Ascending aorta (tissue), 2 donors: ENCODE data around the gene SLC48A1. TPM values are rescaled to one million over a fixed set of nuclear protein-coding genes. Genes with fewer than 3 reads are reported as not detected.
A peak's percentile ranks its signal among the peaks of the same experiment; 100 is the strongest.

Source experiments
- DNase-seq, 2 donors: peaks; one replicate each; pipeline ENCODE4 v3.0.0-alpha.2; 2019; ENCODE audit warnings: low spot score in 2 of 2
- H3K27ac ChIP-seq, 2 donors: fragments of 200-600 bp; sonication (generic); one replicate each; pipeline ENCODE4 v1.5.1; 2016 to 2017; ENCODE audit warnings: mild to moderate bottlenecking in 1 of 2
- H3K27me3 ChIP-seq: fragments of 200-600 bp; sonication (generic); one replicate; pipeline ENCODE4 v1.5.1; 2017
- H3K36me3 ChIP-seq, 2 donors: fragments of 200-600 bp; sonication (generic); one replicate each; pipeline ENCODE4 v1.5.1; 2016
- H3K4me1 ChIP-seq, 2 donors: fragments of 200-600 bp; sonication (generic); one replicate each; pipeline ENCODE4 v1.5.1; 2016 to 2017; ENCODE audit warnings: mild to moderate bottlenecking in 1 of 2
- H3K4me3 ChIP-seq, 2 donors: fragments of 200-600 bp; sonication (generic); one replicate each; pipeline ENCODE4 v1.5.1; 2016 to 2017; ENCODE audit warnings: mild to moderate bottlenecking in 1 of 2
- H3K9me3 ChIP-seq, 2 donors: fragments of 200-600 bp; sonication (generic); one replicate each; pipeline ENCODE4 v1.5.1; 2016
- CTCF ChIP-seq, 3 experiments: fragments of 200-600 bp in 2 of 3; fragments of 450-650 bp in 1 of 3; sonication (generic) in 2 of 3; IDR thresholded peaks; one replicate each; pipeline ENCODE4 v1.5.1; 2016 to 2019; ENCODE audit warnings: antibody characterized with exemption in 3 of 3, mild to moderate bottlenecking in 1 of 3, moderate library complexity in 1 of 3
- intact Hi-C: fragments of 100-400 bp; cut with DNase I; formaldehyde crosslinking; loops from one replicate; pipeline ENCODE4 v1.15.1; 2023
- total RNA-seq: library from RNA; depleted of rRNA; stranded (reverse); fragments of >200 nt; gene quantifications from one replicate; pipeline ENCODE4 v1.1.0, GENCODE V29; 2016

Gene SLC48A1
- 144 TPM for total RNA-seq

DNA sequence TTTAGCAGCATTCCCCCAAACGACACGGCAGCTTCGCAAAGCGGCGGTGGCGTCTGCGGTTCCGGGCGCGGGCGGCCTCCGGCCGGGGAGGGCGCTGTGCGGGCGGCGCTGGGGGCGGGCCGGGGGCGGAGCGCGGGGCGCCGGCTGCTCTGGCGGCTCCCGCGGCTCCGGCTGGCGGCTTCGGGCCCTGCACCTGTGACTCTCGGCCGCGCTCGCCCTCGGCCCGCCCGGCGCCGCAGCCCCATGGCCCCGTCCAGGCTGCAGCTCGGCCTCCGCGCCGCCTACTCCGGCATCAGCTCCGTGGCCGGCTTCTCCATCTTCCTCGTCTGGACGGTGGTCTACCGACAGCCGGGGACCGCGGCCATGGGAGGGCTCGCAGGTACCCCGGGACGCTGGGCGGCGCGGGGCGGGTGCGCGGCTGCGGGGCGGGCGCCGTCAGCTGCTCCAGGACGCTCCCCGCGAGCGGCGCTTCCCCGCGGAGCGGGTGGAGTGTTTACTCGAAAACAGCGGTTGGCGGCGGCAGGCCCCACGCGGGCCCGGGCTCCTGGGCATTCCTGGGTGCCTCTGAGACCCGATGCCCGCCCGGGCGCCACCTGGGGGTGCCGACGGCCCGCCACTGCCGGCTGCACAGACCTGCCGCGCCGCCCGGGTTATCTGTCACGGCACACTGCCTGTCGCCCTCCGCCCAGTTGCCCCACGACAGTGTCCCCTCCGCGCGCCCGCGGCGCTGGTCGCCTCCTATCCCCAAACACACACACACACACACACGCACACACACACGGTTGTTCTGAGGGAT, at the start of gene SLC48A1:
TSS of gene SLC48A1 (plus strand) at position 177 of the 796 bp plus-strand sequence. CDS start at position 244, 67 bp downstream.
- no peaks in the 10 kb centered on the region for H3K27me3 ChIP-seq
- intact Hi-C loops, result loop anchor here (1.0 kb wide), 1 partner anchor 20 kb away; no protein-coding TSS in a partner anchor
- no peaks in the 10 kb centered on the region for H3K9me3 ChIP-seq
- peak within 1 kb of the TSS; percentile 76 to 89 for H3K27ac ChIP-seq
- peak within 1 kb of the TSS; percentile 93 to 98 for H3K4me3 ChIP-seq
- DNase-seq, result peak in 1 of 2 donors; percentile 81
- TF ChIP-seq CTCF (IDR thresholded peaks at IDR 0.05), result peak in 2 of 3 experiments; percentile 32 to 42
- no peaks in the 10 kb centered on the region for H3K36me3 ChIP-seq
- H3K4me1 ChIP-seq, result peaks cover 34 to 47% of the 10 kb centered on the region in 2 donors

DNA sequence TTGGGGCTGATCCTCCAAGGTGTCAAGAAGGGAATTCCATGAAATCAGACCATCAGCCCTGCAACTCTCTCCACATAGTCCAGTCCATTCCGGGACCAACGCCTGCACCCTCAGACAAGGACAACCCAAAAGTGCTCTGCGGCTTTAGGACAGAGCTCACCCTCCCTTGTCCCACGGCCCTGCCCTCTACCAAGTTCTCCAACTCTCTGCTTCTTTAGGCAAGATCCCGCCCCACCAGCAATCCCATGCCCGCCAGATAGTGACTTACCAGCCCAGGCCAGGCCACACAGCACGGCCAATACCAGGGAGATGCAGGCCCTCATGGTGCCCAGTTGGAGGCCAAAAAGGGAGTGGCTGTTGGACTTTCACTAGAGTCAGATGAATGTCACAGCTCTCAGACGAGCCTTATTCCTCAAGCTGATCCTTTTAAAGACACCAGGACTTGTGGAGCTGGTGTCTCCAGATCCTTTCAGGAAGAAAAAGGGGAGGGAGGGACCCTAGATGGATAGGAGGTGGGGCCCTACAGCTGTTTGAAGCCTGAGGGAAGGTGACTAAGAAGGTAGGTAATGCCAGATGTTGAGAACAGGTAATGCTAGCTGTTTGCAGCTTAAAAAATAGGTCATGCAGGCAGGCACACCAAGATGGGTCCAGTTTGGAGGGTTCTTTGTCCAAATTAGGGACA, 47.8 kb upstream of the SLC48A1 start, which contains the start of gene ENDOU:
TSS of gene ENDOU (minus strand) at position 400 of the 682 bp plus-strand sequence. CDS start at position 323, 77 bp downstream.
- no peak for TF ChIP-seq CTCF (IDR thresholded peaks at IDR 0.05)
- DNase-seq, result no peak
- no peak within 1 kb of the TSS for H3K4me3 ChIP-seq
- no peaks in the 10 kb centered on the region for H3K9me3 ChIP-seq
- no peaks in the 10 kb centered on the region for H3K36me3 ChIP-seq
- peaks cover 0 to 9% of the 10 kb centered on the region in 2 donors for H3K4me1 ChIP-seq
- no peak within 1 kb of the TSS for H3K27ac ChIP-seq
- H3K27me3 ChIP-seq, result no peaks in the 10 kb centered on the region
- intact Hi-C loops, result no loop called here

DNA sequence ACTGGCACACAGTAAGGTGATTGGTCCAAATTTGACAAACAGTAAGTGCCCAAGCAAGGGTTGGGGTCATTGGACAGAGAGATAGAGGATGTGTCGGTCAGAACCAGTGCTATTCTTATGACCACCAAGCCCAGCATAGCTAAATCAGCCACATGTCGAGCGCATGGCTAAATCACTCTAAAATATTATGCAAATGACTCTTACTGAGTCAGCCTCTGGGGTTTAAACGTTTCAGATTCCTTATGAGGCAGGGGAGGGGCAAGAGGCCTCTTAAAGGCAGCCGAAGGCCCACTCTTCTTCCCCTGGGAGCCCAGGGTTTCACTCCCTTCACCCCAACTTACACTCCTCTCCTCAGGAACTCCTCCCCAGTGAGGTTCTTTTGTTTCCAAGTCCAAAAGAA, 47.1 kb upstream of the SLC48A1 start:
- TF ChIP-seq CTCF (IDR thresholded peaks at IDR 0.05), result no peak
- Histone ChIP-seq H3K9me3 (no peaks in the 10 kb centered on the region), H3K36me3 (no peaks in the 10 kb centered on the region), H3K27ac (no peak overlapping the region), H3K4me1 (peaks cover 0 to 9% of the 10 kb centered on the region in 2 donors), H3K27me3 (no peaks in the 10 kb centered on the region), H3K4me3 (no peak overlapping the region)
- no peak for DNase-seq
- intact Hi-C loops, result no loop called here

DNA sequence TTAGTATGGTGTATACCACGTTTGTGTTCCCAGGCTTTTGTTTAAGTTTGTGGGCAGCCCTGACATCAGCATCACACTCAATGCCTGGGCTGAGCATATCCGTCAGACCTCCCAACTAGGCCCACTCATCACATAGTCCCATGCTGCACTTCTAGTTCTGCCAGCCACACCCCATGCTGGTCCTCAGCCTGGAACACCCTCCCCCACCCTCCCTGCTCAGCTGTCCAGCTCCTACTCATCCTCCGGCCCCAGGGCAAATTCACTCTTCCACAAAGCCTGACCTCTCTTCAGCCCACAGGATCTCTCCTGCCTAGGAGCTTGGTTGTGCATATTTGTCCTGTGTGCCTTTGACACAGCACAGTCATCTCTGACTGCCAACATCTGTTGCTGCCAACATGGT, 43.8 kb upstream of the SLC48A1 start:
- intact Hi-C loops, result no loop called here
- H3K4me1 ChIP-seq, result no peaks in the 10 kb centered on the region
- no peak for TF ChIP-seq CTCF (IDR thresholded peaks at IDR 0.05)
- no peaks in the 10 kb centered on the region for H3K27me3 ChIP-seq
- no peaks in the 10 kb centered on the region for H3K36me3 ChIP-seq
- DNase-seq, result no peak
- no peak overlapping the region for H3K4me3 ChIP-seq
- no peaks in the 10 kb centered on the region for H3K9me3 ChIP-seq
- no peak overlapping the region for H3K27ac ChIP-seq

- H3K4me1 ChIP-seq, result peaks cover 1 to 8% of the 10 kb centered on the region in 2 donors
- no peak overlapping the region for H3K27ac ChIP-seq
- no peak for TF ChIP-seq CTCF (IDR thresholded peaks at IDR 0.05)
- no peak overlapping the region for H3K4me3 ChIP-seq
- intact Hi-C loops, result no loop called here
- no peaks in the 10 kb centered on the region for H3K27me3 ChIP-seq
- H3K36me3 ChIP-seq, result no peaks in the 10 kb centered on the region
- no peak for DNase-seq
- no peaks in the 10 kb centered on the region for H3K9me3 ChIP-seq
Observed at GRCh38 chr12:47730341-47730744, 42.7 kb upstream of the SLC48A1 start.
